Measurements from ENCODE around the gene SMAD5. TPM values are rescaled to one million over a fixed set of nuclear protein-coding genes. Genes with fewer than 3 reads are reported as not detected.

SMAD5 gene
- total and polyA plus RNA-seq, 2 experiments from 2014 or later = 37.5 to 56.6 TPM

- DNase-seq (ENCODE audit: low spot score) = no peak
- ATAC-seq = peak; percentile 19; the same call in 1 of the 3 replicates
- H3K4me3 ChIP-seq = no peak overlapping the region
- H3K36me3 ChIP-seq (ENCODE audit: insufficient read depth) = no peaks in the 10 kb centered on the region
- Mint-ChIP-seq H3K9me3 (no peaks in the 10 kb centered on the region), H3K27ac (no peak overlapping the region), H3K27me3 (ENCODE audit: insufficient read depth, low read depth, poor library complexity) (peaks cover 42% of the 10 kb centered on the region), H3K36me3 (ENCODE audit: low read depth) (no peaks in the 10 kb centered on the region), H3K4me1 (peaks cover 8% of the 10 kb centered on the region; the same call in 1 of the 3 replicates), H3K4me3 (no peak overlapping the region; the same call in 2 of the 3 replicates)
- H4K20me1 ChIP-seq (replicated peaks; ENCODE audit: insufficient read depth) = no peaks in the 10 kb centered on the region
- no peak overlapping the region for H3K27ac ChIP-seq (ENCODE audit: low read depth)
- no peaks in the 10 kb centered on the region for H3K79me2 ChIP-seq (replicated peaks; ENCODE audit: insufficient read depth)
- TF ChIP-seq STAT1 (IDR thresholded peaks at IDR 0.05; ENCODE audit: unreplicated experiment) (no peak), ZNF331 (CRISPR knock-in tag; IDR thresholded peaks at IDR 0.05; ENCODE audit: low read depth) (no peak), ETS1 (IDR thresholded peaks at IDR 0.05) (no peak), ZNF114 (CRISPR knock-in tag; IDR thresholded peaks at IDR 0.05) (no peak), CREB1 (CRISPR knock-in tag; IDR thresholded peaks at IDR 0.05; ENCODE audit: low read depth) (no peak), REST (IDR thresholded peaks at IDR 0.05; ENCODE audit: unreplicated experiment) (no peak), JUNB (IDR thresholded peaks at IDR 0.05; ENCODE audit: unreplicated experiment) (no peak), EZH2 (IDR thresholded peaks at IDR 0.05; ENCODE audit: low read depth, unreplicated experiment) (no peak), CTCF (conservative IDR thresholded peaks at IDR 0.05; ENCODE audit: low read depth in 2 of 2) (no peak), EZH2phosphoT487 (IDR thresholded peaks at IDR 0.05; ENCODE audit: unreplicated experiment) (no peak), POLR2AphosphoS5 (IDR thresholded peaks at IDR 0.05; ENCODE audit: low read depth) (no peak), NANOG (IDR thresholded peaks at IDR 0.05; ENCODE audit: borderline replicate concordance) (no peak), ZNF462 (CRISPR knock-in tag; IDR thresholded peaks at IDR 0.05) (no peak)
- H3K9me2 ChIP-seq (ENCODE audit: insufficient read depth) = no peaks in the 10 kb centered on the region
- no peak overlapping the region for H2AFZ ChIP-seq
- peaks cover 27% of the 10 kb centered on the region for H3K27me3 ChIP-seq (ENCODE audit: insufficient read depth)
- no peaks in the 10 kb centered on the region for H3K4me1 ChIP-seq (ENCODE audit: insufficient read depth)
- H3K4me2 ChIP-seq = no peak overlapping the region
- H3F3A ChIP-seq (replicated peaks; ENCODE audit: low read depth) = no peaks in the 10 kb centered on the region
These were observed 78.8 kb downstream of the SMAD5 start for GRCh38 chr5:136211282-136212040.
